DOHH2 (cell line): ENCODE data around the gene NPS.

Experiments
- EZH2phosphoT487 ChIP-seq: fragments of 200-600 bp; sonication (generic); IDR thresholded peaks from 2 replicates; pipeline ENCODE4 v1.6.1; 2017; ENCODE audit warnings: borderline replicate concordance, mild to moderate bottlenecking, antibody characterized with exemption, low read length, moderate library complexity, mixed read lengths
- TF ChIP-seq, protein P1 (sequence below): fragments of 200-600 bp; sonication (generic); IDR thresholded peaks from one replicate; pipeline ENCODE4 v1.5.1; 2014; ENCODE audit warnings: antibody characterized with exemption, mild to moderate bottlenecking, low read depth, low read length; ENCODE audit not compliant: poor library complexity, severe bottlenecking

DNA sequence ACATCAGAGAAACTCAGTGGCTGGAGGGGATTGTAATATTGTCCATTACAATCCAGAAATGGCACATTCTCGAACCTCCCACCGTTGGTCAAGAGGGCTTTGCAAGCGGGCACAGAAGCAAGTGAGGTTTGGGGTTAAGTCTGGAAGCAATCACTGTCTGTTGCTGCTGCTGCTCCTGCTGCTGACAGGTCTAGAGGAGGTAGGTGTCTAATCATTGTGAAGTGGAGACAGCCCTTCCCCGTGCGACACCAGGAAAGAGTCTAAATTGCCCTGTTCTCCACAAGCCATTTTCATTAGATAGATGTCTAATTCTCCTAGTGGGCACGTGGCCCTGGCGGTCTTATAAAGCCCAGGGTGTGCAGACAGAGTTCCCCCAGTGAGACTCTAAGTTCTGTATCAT, 43.5 kb downstream of the NPS start:
- TF ChIP-seq EZH2phosphoT487: no peak
- TF ChIP-seq, protein P1, sequence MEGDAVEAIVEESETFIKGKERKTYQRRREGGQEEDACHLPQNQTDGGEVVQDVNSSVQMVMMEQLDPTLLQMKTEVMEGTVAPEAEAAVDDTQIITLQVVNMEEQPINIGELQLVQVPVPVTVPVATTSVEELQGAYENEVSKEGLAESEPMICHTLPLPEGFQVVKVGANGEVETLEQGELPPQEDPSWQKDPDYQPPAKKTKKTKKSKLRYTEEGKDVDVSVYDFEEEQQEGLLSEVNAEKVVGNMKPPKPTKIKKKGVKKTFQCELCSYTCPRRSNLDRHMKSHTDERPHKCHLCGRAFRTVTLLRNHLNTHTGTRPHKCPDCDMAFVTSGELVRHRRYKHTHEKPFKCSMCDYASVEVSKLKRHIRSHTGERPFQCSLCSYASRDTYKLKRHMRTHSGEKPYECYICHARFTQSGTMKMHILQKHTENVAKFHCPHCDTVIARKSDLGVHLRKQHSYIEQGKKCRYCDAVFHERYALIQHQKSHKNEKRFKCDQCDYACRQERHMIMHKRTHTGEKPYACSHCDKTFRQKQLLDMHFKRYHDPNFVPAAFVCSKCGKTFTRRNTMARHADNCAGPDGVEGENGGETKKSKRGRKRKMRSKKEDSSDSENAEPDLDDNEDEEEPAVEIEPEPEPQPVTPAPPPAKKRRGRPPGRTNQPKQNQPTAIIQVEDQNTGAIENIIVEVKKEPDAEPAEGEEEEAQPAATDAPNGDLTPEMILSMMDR: no peak
